CD4-positive, alpha-beta T cell treated with Interleukin-4 for 1 hour (primary cell): ENCODE data around the gene GTPBP4.

ENCODE experiments used
- DNase-seq, 2 donors: peaks; one replicate each; pipeline ENCODE4 v3.0.0-alpha.2; 2020 to 2022

GTPBP4 gene

DNA sequence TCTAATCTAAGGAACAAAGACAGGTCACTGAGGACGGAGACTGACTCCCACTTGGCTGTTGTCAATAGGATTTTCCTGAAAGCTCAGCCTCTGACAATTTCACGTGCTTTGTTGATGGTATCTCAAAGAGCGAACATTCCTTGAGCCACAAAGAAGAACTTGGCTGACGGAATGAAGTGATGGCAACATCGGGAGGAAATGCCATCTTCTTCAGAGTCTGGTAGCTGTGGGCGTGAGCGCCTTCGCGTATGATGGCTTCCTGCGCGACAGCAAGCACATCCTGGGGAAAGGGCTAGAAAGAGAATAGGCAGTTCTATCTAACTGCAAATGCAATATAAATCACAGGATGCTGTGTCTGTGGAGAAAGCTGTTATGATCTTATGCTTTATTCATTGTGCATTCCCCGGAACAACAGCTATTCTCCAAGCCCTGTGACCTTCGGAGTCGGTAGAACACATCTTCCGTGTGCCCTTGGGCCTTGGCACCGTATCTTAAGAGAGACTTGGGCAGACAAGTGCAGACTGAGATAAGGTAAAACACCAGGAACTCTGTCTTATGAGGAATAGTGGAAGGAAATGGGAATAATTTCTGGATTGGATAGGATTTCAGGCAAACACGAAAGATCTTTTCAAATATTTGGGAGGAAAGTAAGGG lies 19.6 kb upstream of the GTPBP4 start:
- DNase-seq, result no peak

DNA sequence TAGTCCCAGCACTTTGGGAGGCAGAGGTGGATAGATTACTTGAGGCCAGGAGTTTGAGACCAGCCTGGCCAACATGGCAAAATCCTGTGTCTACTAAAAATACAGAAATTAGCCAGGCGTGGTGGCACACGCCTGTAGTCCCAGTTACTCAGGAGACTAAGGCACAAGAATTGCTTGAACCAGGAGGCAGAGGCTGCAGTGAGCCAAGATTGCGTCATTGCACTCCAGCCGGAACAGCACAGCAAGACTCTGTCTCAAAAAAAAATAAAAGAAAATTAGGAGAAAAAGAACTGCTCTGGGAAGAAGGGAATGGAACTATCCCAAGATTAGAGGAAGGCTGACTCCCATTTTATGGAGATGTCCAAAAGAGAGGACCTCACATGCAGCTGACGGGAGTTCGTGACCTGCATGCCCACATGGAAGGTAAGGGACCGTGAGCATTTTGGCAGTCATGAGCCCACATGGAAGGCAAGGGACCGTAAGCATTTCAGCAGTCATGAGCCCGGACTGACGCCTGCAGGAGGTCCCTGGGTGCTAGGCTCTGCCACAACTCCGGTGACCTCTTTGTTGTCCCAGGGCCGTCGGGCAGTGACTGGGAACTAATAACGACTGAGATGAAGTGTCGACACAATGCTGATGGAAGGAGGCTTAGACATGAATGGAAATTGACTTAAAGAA lies 18.6 kb upstream of the GTPBP4 start:
- DNase-seq, result no peak

DNA sequence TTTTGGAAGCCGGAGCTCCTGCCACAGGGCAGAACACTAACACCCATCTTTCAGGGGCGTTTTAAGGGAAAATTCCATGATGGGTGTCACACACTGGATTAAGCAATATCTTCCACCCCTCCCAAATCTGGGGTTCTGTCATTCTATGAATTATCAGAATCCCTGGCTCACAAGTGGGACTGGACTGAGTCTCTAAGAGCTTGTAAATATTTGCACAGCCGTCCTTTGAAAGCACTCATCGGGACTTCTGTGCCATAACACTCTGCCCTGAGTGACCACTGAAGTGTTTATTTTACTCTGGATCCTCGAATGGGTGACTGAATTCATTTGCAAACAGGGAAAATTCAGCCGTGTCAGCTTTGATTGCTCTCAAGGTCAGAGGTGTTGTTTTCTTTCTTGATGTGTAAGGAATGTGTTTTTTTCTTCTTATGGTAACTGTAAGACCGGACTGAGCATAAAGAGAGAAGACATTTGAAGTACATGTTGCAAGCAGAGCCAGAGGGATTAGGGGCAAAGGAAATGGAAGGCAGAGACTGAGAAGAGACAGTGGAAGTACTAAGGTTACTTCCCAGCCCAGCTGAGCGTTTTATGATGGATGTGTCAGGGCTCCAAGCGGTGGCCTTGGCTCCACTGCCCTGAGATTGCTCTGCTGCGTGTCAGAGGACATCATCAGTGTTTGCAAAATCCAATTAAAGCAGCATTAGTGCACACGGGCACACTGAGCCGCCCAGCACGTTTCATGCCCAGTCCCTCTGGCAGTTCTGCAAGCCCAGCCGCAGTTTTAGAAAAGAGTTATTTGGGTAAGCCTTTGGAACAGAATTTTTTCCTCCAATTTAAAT lies 17.7 kb upstream of the GTPBP4 start:
- DNase-seq, result no peak

DNA sequence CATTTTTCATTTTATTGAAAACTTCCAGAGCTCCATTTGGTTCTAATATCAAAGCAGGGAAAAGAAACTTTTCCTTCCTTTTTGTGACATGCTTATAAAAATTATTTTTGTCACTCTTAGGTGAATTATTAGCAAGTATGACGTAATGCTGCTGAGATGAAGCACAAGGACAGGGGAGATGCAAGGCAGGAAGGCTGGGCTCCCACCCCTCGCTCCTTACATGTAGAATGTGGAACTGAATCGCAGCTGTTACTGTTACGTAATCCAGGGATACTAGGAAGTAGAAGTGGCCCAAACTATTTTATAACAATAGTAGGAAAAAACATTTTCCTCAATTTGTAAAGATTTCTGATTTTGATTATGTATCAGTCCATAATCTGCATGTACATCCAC lies 17.1 kb upstream of the GTPBP4 start:
- DNase-seq, result no peak

- no peak for DNase-seq
Measured at GRCh38 chr10:971613-972012, 16.6 kb upstream of the GTPBP4 start.

GRCh38 chr10:972763-973162 lies 15.5 kb upstream of the GTPBP4 start:
- DNase-seq, result no peak

- DNase-seq, result no peak
Measured at GRCh38 chr10:974038-974784, 14.0 kb upstream of the GTPBP4 start.

DNA sequence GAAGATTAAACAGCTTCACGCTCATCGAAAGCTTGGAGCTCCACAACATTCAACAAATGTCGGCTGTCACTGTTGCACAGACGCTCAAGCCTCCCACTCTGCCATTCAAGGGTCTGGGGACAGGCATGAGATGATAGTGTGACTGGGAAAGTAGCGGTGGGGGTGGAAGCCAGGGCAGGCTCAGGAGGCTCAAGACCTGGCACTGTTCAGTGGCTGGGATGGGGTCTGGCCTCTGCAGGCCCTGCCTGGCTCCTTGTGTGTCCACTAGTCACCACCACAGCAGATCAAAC lies 13.5 kb upstream of the GTPBP4 start:
- DNase-seq, result no peak

DNA sequence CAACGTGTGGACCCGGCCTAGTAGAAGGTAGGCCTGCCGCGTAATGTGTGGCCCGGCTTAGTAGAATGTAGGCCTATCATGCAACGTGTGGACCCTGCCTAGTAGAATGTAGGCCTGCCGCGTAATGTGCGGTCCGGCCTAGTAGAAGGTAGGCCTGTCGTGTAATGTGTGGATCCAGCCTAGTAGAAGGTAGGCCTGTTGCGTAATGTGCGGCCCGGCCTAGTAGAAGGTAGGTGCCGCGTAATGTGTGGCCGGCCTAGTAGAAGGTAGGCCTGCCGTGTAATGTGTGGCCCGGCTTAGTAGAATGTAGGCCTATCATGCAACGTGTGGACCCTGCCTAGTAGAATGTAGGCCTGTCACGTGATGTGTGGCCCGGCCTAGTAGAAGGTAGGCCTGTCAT lies 11.9 kb upstream of the GTPBP4 start:
- no peak for DNase-seq

- no peak for DNase-seq
Measured at GRCh38 chr10:978826-979421, 9.3 kb upstream of the GTPBP4 start.

GRCh38 chr10:980468-981093 lies 7.7 kb upstream of the GTPBP4 start:
- no peak for DNase-seq

DNA sequence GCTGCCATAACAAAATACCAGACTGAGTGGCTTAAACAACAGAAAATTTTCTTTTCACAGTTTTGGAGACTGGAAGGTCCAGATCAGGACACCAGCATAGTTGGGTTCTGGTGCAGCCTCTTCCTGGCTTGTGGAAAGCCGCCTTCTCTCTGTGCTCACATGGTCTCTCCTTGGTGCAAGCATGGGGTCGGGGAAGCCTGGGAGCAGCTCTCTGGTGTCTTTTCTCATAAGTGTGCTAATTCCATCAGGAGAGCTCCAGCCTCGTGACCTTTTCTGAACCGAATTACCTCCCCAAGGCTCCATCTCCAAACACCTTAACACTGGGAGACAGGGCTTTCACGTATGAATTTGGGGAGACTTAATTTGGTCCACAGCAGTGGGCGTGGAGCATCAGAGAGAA lies 4.8 kb upstream of the GTPBP4 start:
- no peak for DNase-seq

DNA sequence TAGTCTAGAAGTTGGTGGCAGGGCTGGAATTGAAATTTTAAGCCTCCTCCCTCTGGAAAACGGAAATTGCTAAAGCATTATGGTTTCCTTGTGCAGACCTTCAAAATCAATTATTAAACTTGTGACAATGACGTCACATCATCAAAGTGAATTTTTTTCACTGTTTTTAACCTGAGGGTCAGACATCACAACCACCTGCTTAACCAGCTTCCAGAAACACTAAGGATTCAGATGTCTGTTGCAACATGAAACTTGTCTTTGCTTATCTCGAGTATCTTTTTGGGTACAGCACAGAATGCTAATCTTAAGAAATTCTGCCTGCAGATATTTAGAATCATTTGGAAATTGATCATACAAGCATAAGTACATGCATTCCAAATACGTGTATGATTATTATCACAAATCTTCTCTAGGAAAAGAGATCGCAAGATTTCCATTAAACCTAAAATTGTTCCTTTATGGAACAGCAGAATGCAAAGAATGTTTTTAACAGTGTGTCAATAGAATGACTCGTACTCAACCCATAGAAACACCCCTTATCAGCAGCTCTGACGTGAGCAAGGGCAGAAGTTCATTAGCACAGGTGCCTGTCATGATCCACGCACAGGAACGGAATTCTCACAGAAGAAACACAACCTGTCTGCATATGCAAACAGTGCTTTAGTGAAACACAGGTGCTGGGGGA lies 4.1 kb upstream of the GTPBP4 start:
- DNase-seq, result no peak

DNA sequence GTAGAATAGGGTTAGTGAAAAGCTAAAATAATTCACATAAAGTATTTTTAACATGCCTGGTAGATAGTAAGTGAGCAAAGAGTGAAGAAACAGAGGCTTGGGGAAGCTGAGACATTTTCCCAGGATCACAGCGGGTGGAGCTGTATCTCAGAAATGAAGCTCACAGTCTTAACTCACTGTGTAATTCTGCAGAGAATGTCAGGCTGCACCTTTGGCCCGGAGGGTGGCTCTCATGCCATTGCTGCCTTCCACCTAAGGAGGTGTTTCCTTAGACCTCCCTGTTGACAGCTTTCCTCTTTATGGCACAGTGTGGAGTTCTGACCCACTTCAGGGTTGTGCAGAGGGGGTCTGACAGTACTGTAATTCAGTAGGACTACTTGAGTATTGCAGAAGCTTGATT lies 2.9 kb upstream of the GTPBP4 start:
- DNase-seq, result no peak

DNA sequence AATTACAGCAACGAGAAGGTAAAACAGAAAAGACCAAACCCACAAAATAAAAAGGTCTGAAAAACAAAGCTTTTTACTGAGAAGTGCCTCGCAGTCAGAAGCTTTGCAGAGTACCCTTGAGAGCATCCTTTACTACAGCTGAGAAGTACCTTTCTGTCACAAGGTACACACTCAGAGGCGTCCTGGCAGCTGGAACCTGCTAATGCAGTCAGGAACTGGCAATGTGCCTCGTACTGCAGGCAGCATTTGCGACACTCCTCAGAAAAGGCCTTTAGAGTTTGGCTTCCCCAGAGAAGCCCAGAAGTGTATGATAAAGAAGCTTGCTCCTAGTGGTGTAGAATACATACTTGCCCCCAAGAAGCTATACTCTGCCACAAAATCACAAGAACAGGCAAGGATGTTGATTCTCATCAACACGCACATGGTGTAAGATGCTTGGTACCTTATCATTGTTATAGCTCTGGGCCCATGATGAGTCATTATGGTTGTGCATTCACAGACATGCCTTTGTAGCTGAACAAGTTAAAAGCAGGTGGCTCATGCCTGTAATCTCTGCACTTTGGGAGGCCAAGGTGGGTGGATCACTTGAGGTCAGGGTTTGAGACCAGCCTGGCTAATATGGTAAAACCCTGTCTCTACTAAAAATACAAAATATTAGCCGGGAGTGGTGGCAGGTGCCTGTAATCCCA lies 2.0 kb upstream of the GTPBP4 start:
- no peak for DNase-seq

DNA sequence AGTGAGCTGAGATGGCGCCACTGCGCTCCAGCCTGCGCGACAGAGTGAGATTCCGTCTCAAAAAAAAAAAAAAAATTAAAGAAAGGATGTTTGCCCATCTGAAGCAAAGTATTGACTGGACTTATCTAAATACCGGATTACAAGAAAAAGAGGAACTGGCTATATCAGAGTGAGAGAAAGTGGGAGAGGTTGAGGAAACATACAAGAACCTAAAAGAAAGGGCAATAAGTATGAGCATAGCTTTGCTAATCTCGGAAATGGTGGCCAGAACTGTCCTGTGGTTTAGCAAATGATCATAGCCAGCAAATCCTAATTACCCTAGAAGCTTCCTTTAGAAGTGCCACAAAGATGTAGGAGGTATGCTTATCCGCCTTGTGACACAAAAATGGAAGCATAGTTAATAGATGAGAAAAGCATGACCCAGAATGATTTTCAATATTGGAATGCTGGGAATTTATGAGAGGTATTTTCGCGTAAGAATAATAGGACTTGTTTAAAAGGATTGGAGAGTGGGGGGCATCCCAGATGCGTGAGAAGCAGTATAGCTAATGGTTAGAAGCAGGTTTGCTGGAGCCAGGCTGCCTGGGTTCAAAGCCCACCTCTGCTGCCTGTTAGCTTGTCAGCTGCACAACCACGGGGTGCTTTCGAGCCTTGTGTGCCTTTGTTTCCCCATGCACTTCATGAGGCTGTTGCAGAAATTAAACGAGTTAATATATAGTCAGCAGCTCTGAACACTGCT lies 1.2 kb upstream of the GTPBP4 start:
- DNase-seq, result no peak

DNA sequence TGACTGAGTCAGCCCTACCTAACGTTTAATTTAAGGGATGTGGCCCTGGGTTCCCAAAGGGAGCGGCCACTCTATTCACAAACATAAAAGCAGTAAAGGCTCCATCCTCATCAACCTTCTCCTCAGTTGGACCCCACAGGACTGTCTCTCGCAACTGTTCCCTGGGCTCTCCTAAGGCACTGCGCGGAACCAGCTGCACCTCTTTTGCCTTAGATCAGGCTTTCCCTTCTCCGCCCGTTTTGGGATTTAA lies 689 bp upstream of the GTPBP4 start:
- no peak for DNase-seq

DNA sequence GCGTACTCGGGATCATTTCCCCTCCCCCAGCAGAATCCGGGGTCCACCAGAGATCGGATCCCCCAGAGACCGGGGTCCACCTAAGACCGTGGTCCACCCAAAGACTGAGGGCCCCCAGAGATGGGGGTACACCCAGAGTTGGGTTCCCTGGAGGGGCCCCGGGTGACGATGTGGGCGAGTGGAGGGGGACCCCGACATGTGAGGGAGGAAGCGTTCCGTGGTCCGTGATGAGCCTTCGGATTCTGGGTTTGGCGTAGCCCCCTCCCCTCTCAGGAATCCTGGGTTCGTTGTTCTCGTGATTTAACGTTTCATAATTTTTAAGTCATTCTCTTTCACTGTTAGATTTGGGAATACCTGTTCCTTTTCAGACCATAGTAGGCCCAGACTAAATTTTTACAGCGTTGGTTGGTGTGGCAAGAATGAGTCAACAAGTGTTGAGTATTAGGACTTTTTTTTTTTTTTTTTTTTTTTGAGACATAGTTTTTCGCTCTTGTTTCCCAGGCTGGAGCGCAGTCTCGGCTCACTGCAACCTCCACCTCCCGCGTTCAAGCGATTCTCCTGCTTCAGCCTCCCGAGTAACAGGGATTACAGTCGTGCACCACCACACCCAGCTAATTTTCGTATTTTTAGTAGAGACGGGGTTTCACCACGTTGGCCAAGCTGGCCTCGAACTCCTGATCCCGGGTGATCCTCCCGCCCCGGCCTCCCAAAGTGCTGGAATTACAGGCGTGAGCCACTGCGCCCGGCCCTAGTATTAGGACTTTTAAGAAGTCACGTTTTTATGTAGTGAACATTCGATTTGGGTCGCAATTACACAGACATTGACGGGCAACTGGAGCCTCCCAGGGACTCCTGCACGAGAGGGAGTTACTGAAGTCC lies 672 bp downstream of the GTPBP4 start:
- DNase-seq, result no peak

- no peak for DNase-seq
Measured at GRCh38 chr10:990808-991207, 2.6 kb downstream of the GTPBP4 start.

- no peak for DNase-seq
Measured at GRCh38 chr10:992467-992866, 4.2 kb downstream of the GTPBP4 start.
